ENCODE results near the gene TMEM225.

The TMEM225 gene

GRCh38 chr11:123885570-123885969 lies at the start of gene TMEM225:
Gene TMEM225 (minus strand): TSS chr11:123885670. CDS start chr11:123885425, 245 bp downstream.
- H3K4me3 ChIP-seq (ENCODE audit: control insufficient read depth, low read depth, low read length) = no peak within 1 kb of the TSS
- no peak for DNase-seq (ENCODE audit: low read depth)
- no peak for TF ChIP-seq CTCF (conservative IDR thresholded peaks at IDR 0.05; ENCODE audit: control insufficient read depth, insufficient read depth, low read depth, low read length)

DNA sequence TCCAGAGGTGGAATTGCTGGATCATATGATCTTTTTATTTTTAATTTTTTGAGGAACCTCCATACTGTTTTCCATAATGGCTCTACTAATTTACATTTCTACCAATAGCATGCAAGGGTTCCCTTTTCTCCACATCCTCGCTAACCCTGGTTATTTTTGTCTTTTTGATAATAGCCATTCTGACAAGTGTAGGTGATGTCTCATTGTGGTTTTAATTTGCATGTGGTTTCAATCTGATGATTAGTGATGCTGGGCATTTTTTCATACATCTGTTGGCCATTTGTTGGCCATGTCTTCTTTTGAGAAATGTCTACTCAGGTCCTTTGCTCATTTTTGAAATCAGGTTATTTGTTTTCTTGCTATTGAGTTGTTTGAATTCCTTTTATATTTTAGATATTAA lies 38.6 kb upstream of the TMEM225 start:
- H3K4me3 ChIP-seq (ENCODE audit: control insufficient read depth, low read depth, low read length) = no peak overlapping the region
- DNase-seq (ENCODE audit: low read depth) = no peak
- no peak for TF ChIP-seq CTCF (conservative IDR thresholded peaks at IDR 0.05; ENCODE audit: control insufficient read depth, insufficient read depth, low read depth, low read length)

- DNase-seq (ENCODE audit: low read depth) = no peak
- no peak overlapping the region for H3K4me3 ChIP-seq (ENCODE audit: control insufficient read depth, low read depth, low read length)
- TF ChIP-seq CTCF (conservative IDR thresholded peaks at IDR 0.05; ENCODE audit: control insufficient read depth, insufficient read depth, low read depth, low read length) = no peak
Observed at GRCh38 chr11:123920943-123921342, 35.5 kb upstream of the TMEM225 start.

GRCh38 chr11:123905826-123906225 lies 20.4 kb upstream of the TMEM225 start:
- no peak overlapping the region for H3K4me3 ChIP-seq (ENCODE audit: control insufficient read depth, low read depth, low read length)
- no peak for DNase-seq (ENCODE audit: low read depth)
- no peak for TF ChIP-seq CTCF (conservative IDR thresholded peaks at IDR 0.05; ENCODE audit: control insufficient read depth, insufficient read depth, low read depth, low read length)

DNA sequence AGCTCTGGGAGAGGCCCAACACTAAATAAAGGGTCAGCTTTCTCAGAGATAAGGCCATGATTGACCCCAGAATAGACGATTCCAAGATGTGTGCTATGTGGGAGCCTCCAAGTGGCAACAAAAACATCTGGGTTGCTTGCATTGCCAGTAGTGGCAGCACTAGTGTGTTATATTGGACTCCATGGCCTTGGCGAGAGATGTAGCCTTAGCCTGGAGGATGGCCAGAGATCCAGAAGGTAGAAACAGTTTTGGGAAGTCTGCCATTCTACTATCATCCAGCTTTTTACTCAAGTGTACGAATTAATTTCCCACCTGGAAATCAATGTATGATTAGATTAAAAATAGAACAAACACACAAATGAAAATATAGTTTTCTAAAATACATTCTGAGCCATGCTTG lies 19.5 kb upstream of the TMEM225 start:
- DNase-seq (ENCODE audit: low read depth) = no peak
- no peak overlapping the region for H3K4me3 ChIP-seq (ENCODE audit: control insufficient read depth, low read depth, low read length)
- no peak for TF ChIP-seq CTCF (conservative IDR thresholded peaks at IDR 0.05; ENCODE audit: control insufficient read depth, insufficient read depth, low read depth, low read length)

- TF ChIP-seq CTCF (conservative IDR thresholded peaks at IDR 0.05; ENCODE audit: control insufficient read depth, insufficient read depth, low read depth, low read length) = no peak
- DNase-seq (ENCODE audit: low read depth) = no peak
Observed at GRCh38 chr11:123903932-123904331, 18.5 kb upstream of the TMEM225 start.

DNA sequence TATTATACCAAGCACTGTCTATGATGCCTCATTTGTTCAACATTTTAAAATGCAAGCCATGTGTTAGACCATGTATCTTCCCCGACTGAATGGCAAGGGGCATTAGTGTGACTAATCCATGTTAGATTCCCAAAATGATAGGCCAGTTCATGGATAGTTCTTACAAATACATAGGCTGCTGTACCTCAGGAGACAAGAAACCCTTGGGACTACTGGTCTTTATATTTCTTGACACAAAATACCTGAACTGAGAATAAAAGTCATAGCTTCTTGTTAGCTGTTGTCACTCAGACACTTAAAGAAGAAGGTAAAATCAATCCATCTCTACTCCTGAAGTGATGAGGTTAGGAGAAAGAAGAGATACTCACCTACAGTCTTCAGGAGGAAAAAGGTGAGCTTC lies 16.4 kb upstream of the TMEM225 start, which contains the start of gene OR8D4:
OR8D4 (plus strand) TSS at position 301 of the 400 bp plus-strand sequence. CDS start 4,265 bp downstream, outside the sequence.
- TF ChIP-seq CTCF (conservative IDR thresholded peaks at IDR 0.05; ENCODE audit: control insufficient read depth, insufficient read depth, low read depth, low read length) = no peak
- DNase-seq (ENCODE audit: low read depth) = no peak
- H3K4me3 ChIP-seq (ENCODE audit: control insufficient read depth, low read depth, low read length) = no peak within 1 kb of the TSS

More at GRCh38 chr11:123903932-123904331, 18.5 kb upstream of the TMEM225 start:
- no peak overlapping the region for H3K4me3 ChIP-seq (ENCODE audit: control insufficient read depth, low read depth, low read length)
